ENCODE measurements around the gene TLNRD1.

TLNRD1 gene

DNA sequence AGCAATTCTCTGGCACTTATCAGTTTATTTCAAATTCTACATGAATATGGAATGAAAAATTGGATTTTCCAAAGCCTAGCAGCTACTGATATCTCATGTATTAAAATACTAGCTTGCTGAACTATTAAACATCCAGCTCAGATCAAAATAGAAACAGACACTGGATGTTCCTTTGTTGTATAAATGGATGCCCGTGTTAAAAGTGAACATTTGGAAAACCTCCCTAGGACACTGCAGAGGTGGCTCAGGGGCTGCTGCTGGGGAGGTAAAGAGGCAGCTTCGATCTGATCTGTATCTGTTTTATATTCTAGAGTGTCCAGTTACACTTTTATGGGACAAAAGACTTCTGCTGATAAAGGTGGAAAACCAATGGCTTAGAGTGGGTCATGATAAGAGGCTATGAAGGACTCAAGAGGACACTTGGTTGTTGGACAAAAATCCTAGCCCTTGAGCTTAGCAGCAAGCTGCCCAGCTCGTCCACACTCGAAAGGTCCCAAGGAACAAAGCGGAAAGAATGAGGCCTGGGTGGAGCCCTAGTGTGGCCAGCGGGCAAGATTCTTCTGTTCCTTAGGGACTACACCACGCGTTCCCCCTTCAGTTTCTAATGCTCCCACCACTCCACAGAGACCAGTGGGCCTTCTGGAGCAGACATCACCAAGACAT lies 21.1 kb upstream of the TLNRD1 start:
- no peak for TF ChIP-seq CTCF (conservative IDR thresholded peaks at IDR 0.05)

GRCh38 chr15:80982205-80982604 lies 18.5 kb upstream of the TLNRD1 start:
- TF ChIP-seq CTCF (conservative IDR thresholded peaks at IDR 0.05) = peak; percentile 18; the same call in 1 of the 2 replicates
- no peak overlapping the region for H3K27ac ChIP-seq

More for the DNA sequence above, 21.1 kb upstream of the TLNRD1 start:
- peak overlapping the region; percentile 9; the same call in 1 of the 2 replicates for H3K27ac ChIP-seq

DNA sequence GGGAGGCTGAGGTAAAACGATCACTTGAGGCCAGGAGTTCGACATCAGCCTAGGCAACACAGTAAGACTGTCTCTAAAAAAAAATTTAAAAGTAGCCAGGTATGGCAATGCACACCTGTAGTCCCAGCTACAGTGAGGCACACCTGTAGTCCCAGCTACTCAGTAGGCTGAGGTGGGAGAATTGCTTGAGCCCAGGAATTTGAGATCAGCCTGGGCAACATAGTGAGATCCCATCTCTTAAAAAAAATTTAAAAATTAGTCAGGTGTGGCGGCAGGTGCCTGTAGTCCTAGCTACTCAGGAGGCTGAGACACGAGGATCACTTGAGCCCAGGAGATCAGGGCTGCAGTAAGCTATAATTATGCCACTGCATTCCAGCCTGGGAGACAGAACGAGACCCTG lies 17.9 kb upstream of the TLNRD1 start:
- no peak overlapping the region for H3K27ac ChIP-seq
- no peak for TF ChIP-seq CTCF (conservative IDR thresholded peaks at IDR 0.05)

DNA sequence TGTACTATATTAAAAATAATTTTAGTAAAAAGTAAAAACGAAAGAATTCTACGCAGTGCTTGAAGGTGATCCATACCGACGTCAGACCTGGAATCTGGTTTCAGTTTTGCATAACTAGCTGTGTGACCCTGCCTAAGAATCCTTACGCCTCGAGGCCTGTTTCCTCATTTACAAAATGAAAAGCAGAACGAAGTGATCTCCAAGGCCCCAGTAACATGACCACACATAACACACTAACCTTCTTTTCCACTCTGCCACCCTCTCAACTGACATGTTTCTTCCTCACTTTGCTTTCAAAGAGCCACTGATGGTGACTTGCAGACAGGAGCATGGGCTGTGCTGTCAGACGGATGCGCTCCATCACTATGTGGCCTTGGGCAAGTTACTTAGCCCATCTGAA lies 15.9 kb upstream of the TLNRD1 start:
- H3K27ac ChIP-seq = no peak overlapping the region
- no peak for TF ChIP-seq CTCF (conservative IDR thresholded peaks at IDR 0.05)

DNA sequence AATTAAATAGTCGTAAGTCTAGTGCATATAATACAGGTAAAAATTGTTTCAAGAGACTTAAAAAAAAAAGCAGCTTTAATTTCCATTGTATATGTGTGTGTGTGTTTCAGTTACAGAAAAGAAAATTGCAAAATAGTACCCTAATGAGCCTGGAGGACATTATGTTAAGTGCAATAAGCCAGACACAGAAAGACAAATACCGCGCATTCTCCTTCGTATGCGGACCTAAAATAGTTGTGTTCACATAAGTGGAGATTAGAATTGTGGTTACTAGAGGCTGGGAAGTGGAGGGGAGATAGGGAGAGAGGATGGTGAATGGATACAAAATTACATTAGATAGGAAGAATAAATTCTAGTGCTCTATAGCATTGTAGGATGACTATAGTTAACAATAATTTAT lies 14.7 kb upstream of the TLNRD1 start:
- H3K27ac ChIP-seq = no peak overlapping the region
- no peak for TF ChIP-seq CTCF (conservative IDR thresholded peaks at IDR 0.05)

- TF ChIP-seq CTCF (conservative IDR thresholded peaks at IDR 0.05) = no peak
- no peak overlapping the region for H3K27ac ChIP-seq
Observed at GRCh38 chr15:80986487-80986886, 14.2 kb upstream of the TLNRD1 start.

DNA sequence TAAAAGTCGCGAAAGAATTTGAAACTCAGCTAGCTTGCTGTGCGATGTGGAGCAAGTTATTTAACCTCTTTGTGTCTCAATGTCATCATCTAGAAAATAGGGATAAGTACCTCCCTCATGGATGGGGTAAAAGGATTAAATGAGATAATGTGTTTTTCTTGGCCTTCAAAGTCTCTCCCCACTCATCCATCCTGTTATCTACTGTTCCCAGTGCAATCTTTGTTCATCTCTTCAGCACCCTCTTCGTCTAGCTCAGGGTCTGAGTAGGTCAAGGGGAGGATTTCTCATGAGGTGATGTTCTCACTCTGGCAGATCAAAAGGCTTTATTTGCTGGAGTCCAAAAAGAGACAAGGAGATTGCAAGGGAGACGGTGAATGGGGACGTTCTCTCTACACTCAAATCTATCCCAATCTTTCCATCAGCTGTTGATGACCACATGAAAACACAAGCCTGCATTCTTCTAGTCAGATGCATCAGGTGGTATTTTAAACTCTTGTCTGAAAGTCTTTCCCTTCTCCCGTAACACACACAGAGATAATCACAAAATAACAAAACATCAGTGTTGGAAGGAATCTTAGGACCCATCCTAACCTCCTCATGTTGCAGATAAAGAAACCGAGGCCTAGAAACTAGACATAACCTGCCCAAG lies 12.5 kb upstream of the TLNRD1 start:
- TF ChIP-seq CTCF (conservative IDR thresholded peaks at IDR 0.05) = no peak
- peak overlapping the region; percentile 87 for H3K27ac ChIP-seq
